HepG2 (cell line): ENCODE data around the gene RPS6KB2. TPM values are rescaled to one million over a fixed set of nuclear protein-coding genes. Genes with fewer than 3 reads are reported as not detected.

ENCODE experiments used
- ATAC-seq: fragments of 200-7000 bp; cut with Tn5 transposase; 3 replicates; pipeline ENCODE4 v1.9.1; 2020; ENCODE audit warnings: mild to moderate bottlenecking, moderate library complexity
- BruUV-seq: library from RNA; stranded (reverse); fragments of 400-500 nt; replicated peaks from 2 replicates; lab custom pipeline; 2021; lab: Mats Ljungman, UMichigan
- CTCF ChIA-PET: fragments of 300-600 bp; formaldehyde crosslinking; extraction: SDS; loops from one replicate; lab custom pipeline; 2021; ENCODE audit warnings: low total read pairs, inconsistent platforms, low intra/inter-chr PET ratio; lab: Yijun Ruan, JAX
- POLR2A ChIA-PET: fragments of 350-600 bp; sonication (Branson Sonifier 250); formaldehyde crosslinking; loops from one replicate; lab custom pipeline; 2020; ENCODE audit warnings: antibody characterized with exemption, inconsistent platforms; lab: Yijun Ruan, JAX
- DNase-seq: peaks from one replicate; pipeline ENCODE4 v3.0.0-alpha.2; 2015; ENCODE audit warnings: low spot score
- FAIRE-seq: peaks from 3 replicates; lab custom pipeline; 2011; peaks lifted over from hg19 to GRCh38; lab: Jason Lieb, UNC
- H2AFZ ChIP-seq: one replicate; pipeline ENCODE4 v1.6.1; 2011; ENCODE audit warnings: low read length, inconsistent platforms
- H3K27ac ChIP-seq: fragments of 300-600 bp; 3 replicates; pipeline ENCODE4 v1.8.0; 2011; ENCODE audit warnings: mixed run types, mild to moderate bottlenecking, mixed read lengths, low read length, inconsistent platforms; ENCODE audit not compliant: insufficient read depth; ENCODE audit errors: extremely low read length
- H3K27me3 ChIP-seq, 2 experiments: fragments of 200-600 bp in 1 of 2; 2 replicates in 1 of 2; 3 replicates in 1 of 2; pipeline versions ENCODE4 v1.6.0 to v1.8.0; 2011; ENCODE audit warnings: low read length in 2 of 2, mild to moderate bottlenecking in 2 of 2, moderate library complexity in 2 of 2, inconsistent platforms in 1 of 2; ENCODE audit not compliant: insufficient read depth in 2 of 2, control insufficient read depth in 1 of 2
- H3K36me3 ChIP-seq, 2 experiments: fragments of 200-600 bp in 1 of 2; replicated peaks in 1 of 2; 2 replicates in 1 of 2; 3 replicates in 1 of 2; pipeline versions ENCODE4 v1.5.1 to v1.8.0; 2011; ENCODE audit warnings: low read length in 2 of 2, inconsistent platforms in 1 of 2; ENCODE audit not compliant: insufficient read depth in 2 of 2, control insufficient read depth in 1 of 2
- H3K4me1 ChIP-seq: 2 replicates; pipeline ENCODE4 v1.5.1; 2012; ENCODE audit warnings: low read length, inconsistent platforms; ENCODE audit not compliant: insufficient read depth
- H3K4me2 ChIP-seq: 2 replicates; pipeline ENCODE4 v1.6.0; 2011; ENCODE audit warnings: low read depth, low read length, inconsistent platforms
- H3K4me3 ChIP-seq, 3 experiments: fragments of 200-600 bp in 1 of 3; sonication (generic), shearing (Covaris generic) in 1 of 3; replicated peaks in 1 of 3; 2 replicates each; pipeline ENCODE4 v1.5.1; 2011 to 2016; ENCODE audit warnings: low read length in 3 of 3, inconsistent platforms in 2 of 3, low read depth in 2 of 3, mild to moderate bottlenecking in 2 of 3, control low read depth in 1 of 3, mixed read lengths in 1 of 3; ENCODE audit not compliant: insufficient read depth in 1 of 3
- H3K79me2 ChIP-seq: one replicate; pipeline ENCODE4 v1.6.1; 2011; ENCODE audit warnings: low read length, inconsistent platforms; ENCODE audit not compliant: insufficient read depth
- H3K9ac ChIP-seq: 2 replicates; pipeline ENCODE4 v1.6.0; 2011; ENCODE audit warnings: mild to moderate bottlenecking, low read depth, low read length, inconsistent platforms; ENCODE audit not compliant: insufficient read depth
- H3K9me3 ChIP-seq: 2 replicates; pipeline ENCODE4 v1.5.1; 2012; ENCODE audit warnings: mild to moderate bottlenecking, low read length
- H4K20me1 ChIP-seq: 2 replicates; pipeline ENCODE4 v1.6.0; 2011; ENCODE audit warnings: inconsistent platforms, mild to moderate bottlenecking, low read length, moderate library complexity; ENCODE audit not compliant: insufficient read depth
- ASH2L ChIP-seq: fragments of 300-600, 200-600 bp; sonication (generic); IDR thresholded peaks from 2 replicates; pipeline ENCODE4 v1.7.0; 2017; ENCODE audit warnings: low read depth, mild to moderate bottlenecking, moderate library complexity, mixed read lengths, low read length; ENCODE audit not compliant: insufficient read length
- FOXO4 ChIP-seq: sonication (generic); formaldehyde crosslinking; conservative IDR thresholded peaks from 2 replicates; pipeline ENCODE4 v1.8.1; 2023; ENCODE audit warnings: missing genetic modification reagents
- GLI4 ChIP-seq: sonication (generic); formaldehyde crosslinking; IDR thresholded peaks from 2 replicates; pipeline ENCODE4 v1.5.1; 2020; ENCODE audit warnings: missing genetic modification reagents, mild to moderate bottlenecking, moderate library complexity, borderline replicate concordance
- NRL ChIP-seq: sonication (generic); formaldehyde crosslinking; IDR thresholded peaks from 2 replicates; pipeline ENCODE4 v1.5.0; 2020; ENCODE audit warnings: missing genetic modification reagents, mild to moderate bottlenecking, moderate library complexity, borderline replicate concordance
- SNAPC2 ChIP-seq: sonication (generic); formaldehyde crosslinking; IDR thresholded peaks from 2 replicates; pipeline ENCODE4 v1.8.1; 2022; ENCODE audit warnings: mild to moderate bottlenecking, missing genetic modification reagents
- TOPORS ChIP-seq: sonication (generic); formaldehyde crosslinking; IDR thresholded peaks from 2 replicates; pipeline ENCODE4 v1.8.0; 2023; ENCODE audit warnings: mild to moderate bottlenecking, missing genetic modification reagents
- WGBS: methylation state at CpG from one replicate; pipeline ENCODE4 v1.1.6; 2017; ENCODE audit warnings: low lambda C conversion rate; 5-methylcytosine and 5-hydroxymethylcytosine counted together
- in situ Hi-C: cut with HindIII; loops from 2 replicates; pipeline ENCODE4 v1.10.0; 2017; ENCODE audit warnings: low pct_unique_long_range_greater_than_20kb; ENCODE audit not compliant: extremely low pct_ligation_motif_present
- intact Hi-C: fragments of 100-400 bp; cut with micrococcal nuclease; formaldehyde crosslinking; loops from one replicate; pipeline ENCODE4 v1.10.0; 2022; ENCODE audit not compliant: unreplicated experiment
- polyA plus RNA-seq, 8 experiments: library from polyadenylated mRNA; depleted of rRNA in 3 of 8; stranded (reverse) in 7 of 8; unstranded in 1 of 8; fragments of >200 nt; fragmentation: Illumina TruSeq in 4 of 8; extraction: Trizol in 4 of 8; gene quantifications; 2 replicates each; pipeline versions ENCODE4 v1.2.1 to v1.2.3, GENCODE V29; 2011 to 2016; ENCODE audit warnings: low read depth in 4 of 8, missing spikeins in 1 of 8, mixed read lengths in 1 of 8; ENCODE audit not compliant: insufficient read depth in 1 of 8
- total RNA-seq, 5 experiments: library from RNA; depleted of rRNA; stranded (reverse); fragments of >200 nt; fragmentation: Illumina TruSeq; extraction: Trizol; gene quantifications; 2 replicates each; pipeline ENCODE4 v1.2.3, GENCODE V29; 2016; ENCODE audit warnings: low read depth in 1 of 5

The RPS6KB2 gene
- total and polyA plus RNA-seq, 2 of the 13 experiments (the other 11 are each of a cell fraction or from before 2014, with no cell fraction given), result 52.9 to 54.8 TPM

DNA sequence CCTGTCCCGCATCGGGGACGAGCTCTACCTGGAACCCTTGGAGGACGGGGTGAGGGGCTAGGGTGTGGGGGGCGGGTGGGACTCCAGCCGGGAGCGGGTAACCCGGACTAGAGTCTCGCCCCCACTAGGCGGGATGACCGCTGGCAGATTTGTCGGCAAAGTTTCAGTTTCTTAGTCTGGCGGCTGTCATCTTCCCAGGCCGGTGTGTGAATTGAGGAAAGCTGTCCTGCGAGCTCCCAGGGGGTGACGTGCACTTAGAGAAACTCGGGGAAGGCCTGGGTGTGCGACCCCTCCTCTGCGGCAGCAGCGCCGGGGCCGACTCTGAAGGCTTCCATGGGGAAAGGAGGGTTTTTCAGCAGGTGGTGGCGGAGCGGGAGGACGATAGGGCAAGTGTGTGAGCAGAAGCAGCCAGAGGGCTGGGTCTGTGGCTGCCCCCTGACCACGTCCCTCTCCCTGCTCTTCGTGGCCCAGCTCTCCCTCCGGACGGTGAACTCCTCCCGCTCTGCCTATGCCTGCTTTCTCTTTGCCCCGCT lies 36.0 kb upstream of the RPS6KB2 start:
- Histone ChIP-seq H3K27me3 (peaks cover 0 to 5% of the 10 kb centered on the region in 2 experiments; a peak in 1 of 5 replicates), H4K20me1 (no peaks in the 10 kb centered on the region), H3K4me1 (peaks cover 43% of the 10 kb centered on the region), H3K4me3 (peak overlapping the region; percentile 74 to 85 (median 78)), H3K9ac (peak overlapping the region; percentile 80), H3K36me3 (peaks cover 6 to 7% of the 10 kb centered on the region in 2 experiments; a peak in 3 of 5 replicates), H3K27ac (peak overlapping the region; percentile 76), H2AFZ (no peak overlapping the region), H3K9me3 (no peaks in the 10 kb centered on the region), H3K79me2 (peaks cover 10% of the 10 kb centered on the region), H3K4me2 (peak overlapping the region; percentile 97)
- FAIRE-seq (no peak), DNase-seq (no peak), ATAC-seq (peak; percentile 41)
- WGBS, result 25% methylated on average over 5 of the region's 31 CpGs
- POLR2A ChIA-PET, result interaction anchor here (0.6 to 3.8 kb wide), 18 partner anchors 9 to 550 kb away, joined by 3 to 81 read pairs (median 4); partner anchors contain the start of genes AIP, ANKRD13D, CDK2AP2 and CLCF1
- TF ChIP-seq NRL (CRISPR knock-in tag), result peak; percentile 27; the same call in 1 of the 2 replicates
- TF ChIP-seq SNAPC2 (CRISPR knock-in tag), result no peak
- TF ChIP-seq TOPORS (CRISPR knock-in tag), result no peak
- TF ChIP-seq FOXO4 (CRISPR knock-in tag), result 0 out of 2 replicates have a peak, but pooled peaks have one; percentile 57
- 0 out of 2 replicates have a peak, but pooled peaks have one; percentile 3 for TF ChIP-seq GLI4 (CRISPR knock-in tag)
- peak; percentile 2 for TF ChIP-seq ASH2L
- BruUV-seq, result TSS peak; percentile 76
- CTCF ChIA-PET, result no interaction called here
- intact Hi-C loops, result no loop called here
- in situ Hi-C loops, result no loop called here
